AG09309 (cell line): ENCODE data around the gene ILF3.
"Not testable (repeated sequence)": the region's sequence is repeated elsewhere in the genome, so short reads cannot be mapped to it uniquely, and the experiment has no call there.

Experiments
- DNase-seq: peaks from one replicate; pipeline ENCODE4 v3.0.0-alpha.2; 2010; ENCODE audit warnings: low read depth
- H3K4me3 ChIP-seq: 2 replicates; pipeline ENCODE4 v1.5.1; 2011; ENCODE audit warnings: mild to moderate bottlenecking, low read depth, low read length, moderate library complexity; ENCODE audit not compliant: control insufficient read depth
- CTCF ChIP-seq: IDR thresholded peaks from 2 replicates; pipeline ENCODE4 v1.5.1; 2011; ENCODE audit warnings: mild to moderate bottlenecking, low read depth, low read length, inconsistent platforms; ENCODE audit not compliant: insufficient read depth, control insufficient read depth; ENCODE audit errors: missing control alignments

The ILF3 gene

GRCh38 chr19:10660346-10660745, 6.2 kb downstream of the ILF3 start:
- H3K4me3 ChIP-seq: no peak overlapping the region
- no peak for DNase-seq
- TF ChIP-seq CTCF: no peak

GRCh38 chr19:10661946-10662345, 7.8 kb downstream of the ILF3 start:
- TF ChIP-seq CTCF: no peak
- no peak for DNase-seq
- no peak overlapping the region for H3K4me3 ChIP-seq

- DNase-seq: peak; percentile 31
- no peak overlapping the region for H3K4me3 ChIP-seq
- no peak for TF ChIP-seq CTCF
Measured at GRCh38 chr19:10662384-10663251, 8.5 kb downstream of the ILF3 start.

GRCh38 chr19:10663252-10663563, 9.1 kb downstream of the ILF3 start:
- H3K4me3 ChIP-seq, DNase-seq: not testable (repeated sequence)

- DNase-seq: no peak
- TF ChIP-seq CTCF: no peak
- no peak overlapping the region for H3K4me3 ChIP-seq
Measured at GRCh38 chr19:10667867-10668266, 13.7 kb downstream of the ILF3 start.

- no peak for DNase-seq
- no peak for TF ChIP-seq CTCF
- H3K4me3 ChIP-seq: no peak overlapping the region
Measured at GRCh38 chr19:10669246-10669645, 15.1 kb downstream of the ILF3 start.

GRCh38 chr19:10670182-10670581, 16.0 kb downstream of the ILF3 start:
- no peak overlapping the region for H3K4me3 ChIP-seq
- peak; percentile 38 for DNase-seq
- TF ChIP-seq CTCF: no peak
